ENCODE data around the gene MS4A12.

- no peak for TF ChIP-seq POLR2A (IDR thresholded peaks at IDR 0.05)
- TF ChIP-seq POLR2AphosphoS5 (IDR thresholded peaks at IDR 0.05), result no peak
Observed at GRCh38 chr11:60447070-60447469, 45.5 kb upstream of the MS4A12 start.
